22Rv1 (cell line): ENCODE results near the gene NXNL2.

Experiments used
- H3K27ac ChIP-seq: fragments of 450-650 bp; 2 replicates; pipeline ENCODE4 v1.5.1; 2017
- ZFX ChIP-seq: fragments of 450-650 bp; IDR thresholded peaks from 2 replicates; pipeline ENCODE4 v1.6.1; 2017; ENCODE audit warnings: antibody characterized with exemption, borderline replicate concordance
- TF ChIP-seq, protein P1 (sequence below): fragments of 450-650 bp; IDR thresholded peaks from 2 replicates; pipeline ENCODE4 v1.5.1; 2017; ENCODE audit warnings: mild to moderate bottlenecking

Gene NXNL2

DNA sequence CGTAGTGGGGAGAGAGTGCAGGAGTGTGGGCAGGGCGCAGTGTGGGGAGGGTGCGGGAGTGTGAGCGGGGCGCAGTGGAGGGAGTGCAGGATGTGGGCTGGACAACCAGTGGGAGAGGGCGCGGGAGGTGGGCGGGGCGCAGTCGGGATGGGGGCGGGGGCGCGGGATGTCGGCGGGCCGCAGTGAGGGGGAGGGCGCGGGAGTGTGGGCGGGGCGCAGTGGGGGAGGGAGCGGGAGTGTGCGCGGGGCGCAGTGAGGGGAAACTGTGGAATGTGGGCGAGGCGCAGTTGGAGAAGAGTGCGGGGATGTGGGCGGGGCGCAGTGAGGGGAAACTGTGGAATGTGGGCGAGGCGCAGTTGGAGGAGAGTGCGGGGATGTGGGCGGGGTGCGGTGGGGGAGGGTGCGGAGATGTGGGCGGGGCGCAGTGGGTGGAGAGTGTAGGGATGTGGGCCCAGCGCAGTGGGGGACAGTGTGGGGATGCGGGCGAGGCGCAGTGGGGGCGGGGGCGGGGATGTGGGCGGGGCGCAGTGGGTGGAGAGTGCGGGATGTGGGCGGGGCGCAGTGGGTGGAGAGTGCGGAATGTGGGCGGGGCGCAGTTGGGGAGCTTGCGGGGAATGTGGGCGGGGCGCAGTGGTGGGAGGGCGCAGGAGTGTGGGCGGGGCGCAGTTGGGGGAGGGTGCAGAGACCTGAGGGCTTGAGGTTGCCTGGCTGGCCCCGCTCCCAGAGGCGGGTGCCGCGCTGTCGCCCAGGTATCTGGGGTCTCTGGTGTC lies at the start of gene NXNL2:
Gene NXNL2, plus strand, starts transcription at position 723 of the 770 bp plus-strand sequence. CDS start 257 bp downstream, outside the sequence.
- TF ChIP-seq ZFX, result no peak
- TF ChIP-seq, protein P1, sequence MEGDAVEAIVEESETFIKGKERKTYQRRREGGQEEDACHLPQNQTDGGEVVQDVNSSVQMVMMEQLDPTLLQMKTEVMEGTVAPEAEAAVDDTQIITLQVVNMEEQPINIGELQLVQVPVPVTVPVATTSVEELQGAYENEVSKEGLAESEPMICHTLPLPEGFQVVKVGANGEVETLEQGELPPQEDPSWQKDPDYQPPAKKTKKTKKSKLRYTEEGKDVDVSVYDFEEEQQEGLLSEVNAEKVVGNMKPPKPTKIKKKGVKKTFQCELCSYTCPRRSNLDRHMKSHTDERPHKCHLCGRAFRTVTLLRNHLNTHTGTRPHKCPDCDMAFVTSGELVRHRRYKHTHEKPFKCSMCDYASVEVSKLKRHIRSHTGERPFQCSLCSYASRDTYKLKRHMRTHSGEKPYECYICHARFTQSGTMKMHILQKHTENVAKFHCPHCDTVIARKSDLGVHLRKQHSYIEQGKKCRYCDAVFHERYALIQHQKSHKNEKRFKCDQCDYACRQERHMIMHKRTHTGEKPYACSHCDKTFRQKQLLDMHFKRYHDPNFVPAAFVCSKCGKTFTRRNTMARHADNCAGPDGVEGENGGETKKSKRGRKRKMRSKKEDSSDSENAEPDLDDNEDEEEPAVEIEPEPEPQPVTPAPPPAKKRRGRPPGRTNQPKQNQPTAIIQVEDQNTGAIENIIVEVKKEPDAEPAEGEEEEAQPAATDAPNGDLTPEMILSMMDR, result no peak

DNA sequence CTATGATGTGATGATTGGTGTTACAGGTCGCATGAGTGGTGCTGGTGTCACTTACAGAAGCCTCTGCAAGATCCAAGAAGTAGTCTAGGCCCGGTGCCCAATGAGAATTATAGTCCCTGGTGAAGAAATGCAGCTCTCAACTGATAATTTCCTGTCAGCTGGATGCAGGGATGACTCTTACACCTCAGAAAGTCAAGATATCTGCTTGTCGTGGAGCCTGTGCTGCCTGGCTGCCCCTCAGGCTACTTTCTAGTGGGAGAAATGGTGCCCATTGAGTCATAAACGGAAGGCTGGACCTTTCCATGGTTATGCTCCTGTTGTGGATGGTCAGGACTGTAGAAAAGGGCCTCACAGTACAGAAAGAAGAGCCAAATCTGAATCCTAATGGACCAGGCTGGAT lies 46.8 kb upstream of the NXNL2 start:
- no peak overlapping the region for H3K27ac ChIP-seq

More for the DNA sequence above, at the start of gene NXNL2:
- H3K27ac ChIP-seq, result 0 out of 2 replicates have a peak within 1 kb of the TSS, but pooled peaks have one; percentile 13

DNA sequence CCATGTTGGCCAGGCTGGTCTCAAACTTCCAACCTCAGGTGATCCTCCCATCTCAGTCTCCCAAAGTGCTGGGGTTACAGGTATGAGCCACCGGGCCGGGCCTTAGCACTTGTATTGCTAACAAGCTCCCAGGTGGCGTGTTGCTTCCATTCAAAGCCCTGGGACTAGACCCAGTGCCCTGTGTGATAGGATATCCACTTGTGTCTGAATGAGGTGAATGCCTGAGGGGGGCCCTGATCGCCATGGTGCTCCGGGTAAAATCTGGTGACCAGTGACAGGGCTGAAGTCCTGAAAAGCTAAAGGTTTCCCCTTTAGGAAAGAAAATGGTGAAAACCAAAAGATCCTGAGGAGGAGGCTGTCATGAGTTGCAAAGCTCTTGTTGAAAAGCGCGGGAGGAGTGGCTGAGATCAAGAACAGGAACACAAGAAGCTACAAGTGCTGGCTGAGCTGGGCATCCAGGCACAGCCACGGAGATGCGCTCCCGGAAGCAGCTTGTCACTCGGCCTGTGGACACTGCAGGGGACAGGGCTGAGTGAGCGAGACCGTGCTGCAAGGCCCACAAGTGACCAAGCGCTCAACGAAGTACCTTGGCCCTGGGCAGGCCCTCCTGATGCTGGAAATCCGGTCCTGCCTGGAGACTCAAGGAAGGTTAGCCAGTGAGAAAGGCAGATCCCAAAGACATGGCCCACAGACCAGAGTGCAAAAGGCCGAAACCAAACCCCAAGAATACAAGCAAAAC lies 39.8 kb upstream of the NXNL2 start:
- H3K27ac ChIP-seq, result no peak overlapping the region
- TF ChIP-seq ZFX, result no peak
- TF ChIP-seq, protein P1, result no peak

More for the DNA sequence above, 46.8 kb upstream of the NXNL2 start:
- TF ChIP-seq, protein P1, result no peak
- TF ChIP-seq ZFX, result no peak

DNA sequence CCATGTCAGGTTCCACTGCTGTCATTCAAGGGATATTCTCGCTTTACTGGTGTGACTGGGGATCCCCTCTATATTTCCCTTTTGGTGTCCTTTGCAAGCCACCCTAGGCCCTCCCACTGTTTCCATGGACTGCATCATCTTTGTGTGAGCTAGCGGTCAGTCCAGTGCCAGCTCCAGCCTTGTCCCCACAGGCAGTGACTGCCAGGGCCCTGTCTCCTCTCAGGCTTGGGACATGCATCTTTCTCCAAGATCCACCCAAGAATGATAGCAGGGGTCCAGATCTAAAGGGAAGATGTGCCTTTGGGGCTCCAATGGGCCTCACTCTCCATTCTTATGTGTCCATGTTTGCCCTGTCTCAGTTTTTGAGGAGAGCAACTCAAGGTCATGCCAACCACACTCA lies 37.8 kb upstream of the NXNL2 start:
- H3K27ac ChIP-seq, result no peak overlapping the region
- TF ChIP-seq ZFX, result no peak
- TF ChIP-seq, protein P1, result no peak

DNA sequence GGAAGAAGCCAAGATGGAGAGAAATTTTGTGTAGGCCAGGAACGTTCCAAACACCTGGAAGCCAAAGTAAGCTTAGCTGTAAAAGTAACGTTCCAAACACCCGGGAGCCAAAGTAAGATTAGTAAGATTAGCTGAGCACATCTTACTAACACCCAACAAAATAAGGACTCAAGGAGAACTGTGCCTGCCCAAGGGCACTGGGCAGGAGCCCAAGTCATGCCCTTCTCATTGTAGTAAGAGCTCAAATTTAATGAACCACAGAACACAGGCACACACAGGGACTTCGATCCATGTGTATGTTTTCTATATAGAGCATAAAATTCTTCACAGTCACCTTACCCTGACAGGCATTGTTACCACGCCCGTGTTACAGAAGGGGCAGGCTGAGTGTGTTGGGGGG lies 36.1 kb upstream of the NXNL2 start:
- no peak overlapping the region for H3K27ac ChIP-seq
- TF ChIP-seq ZFX, result no peak
- TF ChIP-seq, protein P1, result no peak

DNA sequence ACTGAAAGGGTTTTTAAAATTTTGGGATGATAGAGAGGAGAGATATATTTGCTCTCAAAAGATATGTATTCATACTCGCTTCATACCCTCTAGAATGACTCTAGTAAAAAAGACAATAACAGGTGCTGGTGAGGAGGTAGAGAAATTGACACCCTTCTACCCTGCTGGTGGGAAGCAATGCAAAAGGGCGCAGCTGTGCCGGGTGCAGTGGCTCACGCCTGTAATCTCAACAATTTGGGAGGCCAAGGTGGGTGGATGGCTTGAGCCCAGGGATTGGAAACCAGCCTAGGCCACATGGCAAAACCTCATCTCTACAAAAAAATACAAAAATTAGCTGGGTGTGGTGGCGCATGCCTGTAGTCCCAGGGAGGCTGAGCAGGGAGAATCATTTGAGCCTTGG lies 33.9 kb upstream of the NXNL2 start:
- no peak overlapping the region for H3K27ac ChIP-seq
- TF ChIP-seq, protein P1, result no peak
- no peak for TF ChIP-seq ZFX

DNA sequence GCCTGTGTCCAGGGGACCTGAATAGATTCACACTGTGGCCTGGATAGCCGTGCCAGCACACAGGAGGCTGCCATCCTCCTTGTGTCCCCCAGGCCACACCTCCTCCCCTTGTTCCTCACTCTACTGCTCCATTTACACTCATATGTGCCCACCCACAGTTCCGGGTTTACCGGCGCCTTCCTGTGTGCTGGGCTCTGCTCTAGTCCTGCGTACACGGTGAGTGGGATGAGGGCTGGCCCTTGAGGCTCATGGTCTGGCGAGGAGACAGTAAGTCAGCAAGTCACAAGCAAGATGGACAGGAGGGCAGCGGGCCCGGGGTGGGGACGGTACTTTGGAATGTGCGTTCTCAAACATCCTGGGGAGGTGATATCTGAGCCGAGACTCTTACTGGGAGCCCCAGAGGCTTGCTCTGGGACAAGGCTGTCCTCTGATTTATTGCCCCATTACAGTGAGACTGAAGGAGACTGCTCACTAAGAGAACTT lies 32.4 kb upstream of the NXNL2 start:
- TF ChIP-seq, protein P1, result no peak
- TF ChIP-seq ZFX, result no peak
- no peak overlapping the region for H3K27ac ChIP-seq
